Measurements from ENCODE around the gene PLCB2. TPM values are rescaled to one million over a fixed set of nuclear protein-coding genes. Genes with fewer than 3 reads are reported as not detected.

The PLCB2 gene
- total and polyA plus RNA-seq, 9 of the 15 experiments (the other 6 are each of a cell fraction or from before 2014, with no cell fraction given), result 0.37 to 12.3 (median 8.0) TPM

DNA sequence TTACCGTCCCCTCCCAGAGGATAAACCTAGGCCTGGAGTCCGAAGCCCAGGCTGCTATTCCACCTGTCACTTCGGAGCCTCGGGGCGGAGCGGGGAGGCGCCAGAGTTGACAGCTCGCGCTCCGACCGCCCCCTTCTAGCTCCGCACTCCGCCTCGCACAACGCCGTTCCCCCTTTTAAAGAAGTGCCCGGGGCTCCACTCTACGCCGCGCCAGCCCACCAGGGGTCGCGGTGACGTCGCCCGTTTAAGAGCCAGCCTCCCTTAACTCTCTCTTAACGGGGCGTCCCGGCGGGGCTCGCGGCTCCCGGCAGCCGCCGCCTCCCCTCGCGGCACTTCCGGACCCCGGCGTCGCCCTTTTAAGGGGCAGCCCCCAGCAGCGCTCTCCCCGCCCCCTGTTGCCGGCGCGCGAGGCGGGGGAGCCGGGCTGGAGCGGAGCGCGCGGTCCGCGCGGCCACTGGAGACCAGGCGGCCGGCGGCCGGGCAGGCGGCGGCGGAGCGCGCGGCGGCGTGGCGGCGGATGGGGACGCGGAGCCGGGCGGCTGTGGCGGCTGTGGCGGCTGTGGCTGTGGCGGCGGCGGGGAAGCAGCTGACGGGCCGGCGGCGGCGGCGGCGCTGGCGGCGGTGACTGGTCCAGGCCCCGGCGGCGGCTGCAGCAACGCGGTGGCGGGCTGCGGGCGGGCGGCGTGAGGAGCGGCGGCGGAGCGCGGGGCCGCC lies 15.7 kb upstream of the PLCB2 start, which contains the start of gene INAFM2 (continued):
- peak; percentile 97 for TF ChIP-seq ELF1 (tag; IDR thresholded peaks at IDR 0.05)
- no peak for TF ChIP-seq KDM5B (IDR thresholded peaks at IDR 0.05; ENCODE audit: insufficient replicate concordance, low read depth, low read length)
- no peak for TF ChIP-seq SRSF1 (IDR thresholded peaks at IDR 0.05; ENCODE audit: low read depth, low read length)
- TF ChIP-seq, protein P1, sequence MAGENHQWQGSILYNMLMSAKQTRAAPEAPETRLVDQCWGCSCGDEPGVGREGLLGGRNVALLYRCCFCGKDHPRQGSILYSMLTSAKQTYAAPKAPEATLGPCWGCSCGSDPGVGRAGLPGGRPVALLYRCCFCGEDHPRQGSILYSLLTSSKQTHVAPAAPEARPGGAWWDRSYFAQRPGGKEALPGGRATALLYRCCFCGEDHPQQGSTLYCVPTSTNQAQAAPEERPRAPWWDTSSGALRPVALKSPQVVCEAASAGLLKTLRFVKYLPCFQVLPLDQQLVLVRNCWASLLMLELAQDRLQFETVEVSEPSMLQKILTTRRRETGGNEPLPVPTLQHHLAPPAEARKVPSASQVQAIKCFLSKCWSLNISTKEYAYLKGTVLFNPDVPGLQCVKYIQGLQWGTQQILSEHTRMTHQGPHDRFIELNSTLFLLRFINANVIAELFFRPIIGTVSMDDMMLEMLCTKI (IDR thresholded peaks at IDR 0.05; ENCODE audit: partially characterized antibody), result no peak
- TF ChIP-seq RB1 (IDR thresholded peaks at IDR 0.05; ENCODE audit: low read depth), result peak; percentile 78
- TF ChIP-seq, protein P2, sequence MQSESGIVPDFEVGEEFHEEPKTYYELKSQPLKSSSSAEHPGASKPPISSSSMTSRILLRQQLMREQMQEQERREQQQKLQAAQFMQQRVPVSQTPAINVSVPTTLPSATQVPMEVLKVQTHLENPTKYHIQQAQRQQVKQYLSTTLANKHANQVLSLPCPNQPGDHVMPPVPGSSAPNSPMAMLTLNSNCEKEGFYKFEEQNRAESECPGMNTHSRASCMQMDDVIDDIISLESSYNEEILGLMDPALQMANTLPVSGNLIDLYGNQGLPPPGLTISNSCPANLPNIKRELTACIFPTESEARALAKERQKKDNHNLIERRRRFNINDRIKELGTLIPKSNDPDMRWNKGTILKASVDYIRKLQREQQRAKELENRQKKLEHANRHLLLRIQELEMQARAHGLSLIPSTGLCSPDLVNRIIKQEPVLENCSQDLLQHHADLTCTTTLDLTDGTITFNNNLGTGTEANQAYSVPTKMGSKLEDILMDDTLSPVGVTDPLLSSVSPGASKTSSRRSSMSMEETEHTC (IDR thresholded peaks at IDR 0.05), result no peak
- TF ChIP-seq KLF1 (tag; IDR thresholded peaks at IDR 0.05), result peak; percentile 57; the same call in 1 of the 2 replicates
- no peak; a peak in 1 of 4 replicates for TF ChIP-seq FOXK2 (conservative IDR thresholded peaks at IDR 0.05 in 1 of 2, IDR thresholded peaks at IDR 0.05 in 1 of 2; ENCODE audit: low read depth in 2 of 2)
- TF ChIP-seq ZNF140 (CRISPR knock-in tag; IDR thresholded peaks at IDR 0.05), result no peak
- TF ChIP-seq, protein P3, sequence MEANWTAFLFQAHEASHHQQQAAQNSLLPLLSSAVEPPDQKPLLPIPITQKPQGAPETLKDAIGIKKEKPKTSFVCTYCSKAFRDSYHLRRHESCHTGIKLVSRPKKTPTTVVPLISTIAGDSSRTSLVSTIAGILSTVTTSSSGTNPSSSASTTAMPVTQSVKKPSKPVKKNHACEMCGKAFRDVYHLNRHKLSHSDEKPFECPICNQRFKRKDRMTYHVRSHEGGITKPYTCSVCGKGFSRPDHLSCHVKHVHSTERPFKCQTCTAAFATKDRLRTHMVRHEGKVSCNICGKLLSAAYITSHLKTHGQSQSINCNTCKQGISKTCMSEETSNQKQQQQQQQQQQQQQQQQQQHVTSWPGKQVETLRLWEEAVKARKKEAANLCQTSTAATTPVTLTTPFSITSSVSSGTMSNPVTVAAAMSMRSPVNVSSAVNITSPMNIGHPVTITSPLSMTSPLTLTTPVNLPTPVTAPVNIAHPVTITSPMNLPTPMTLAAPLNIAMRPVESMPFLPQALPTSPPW (CRISPR knock-in tag; IDR thresholded peaks at IDR 0.05), result peak; percentile 91
- no peak for TF ChIP-seq ZNF76 (CRISPR knock-in tag; IDR thresholded peaks at IDR 0.05; ENCODE audit: borderline replicate concordance)
- TF ChIP-seq, protein P4, sequence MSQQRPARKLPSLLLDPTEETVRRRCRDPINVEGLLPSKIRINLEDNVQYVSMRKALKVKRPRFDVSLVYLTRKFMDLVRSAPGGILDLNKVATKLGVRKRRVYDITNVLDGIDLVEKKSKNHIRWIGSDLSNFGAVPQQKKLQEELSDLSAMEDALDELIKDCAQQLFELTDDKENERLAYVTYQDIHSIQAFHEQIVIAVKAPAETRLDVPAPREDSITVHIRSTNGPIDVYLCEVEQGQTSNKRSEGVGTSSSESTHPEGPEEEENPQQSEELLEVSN (IDR thresholded peaks at IDR 0.05; ENCODE audit: borderline replicate concordance in 1 of 2, extremely low read depth in 1 of 2, insufficient read depth in 1 of 2, insufficient read length in 1 of 2, low read depth in 1 of 2, low read length in 1 of 2, poor library complexity in 1 of 2, severe bottlenecking in 1 of 2), result peak; percentile 80 to 91
- no peak for TF ChIP-seq ZC3H8 (IDR thresholded peaks at IDR 0.05)
- peak; percentile 100 for TF ChIP-seq SNIP1 (IDR thresholded peaks at IDR 0.05; ENCODE audit: low read depth)
- no peak for TF ChIP-seq TEAD2 (tag; IDR thresholded peaks at IDR 0.05)
- no peak for TF ChIP-seq CAMTA2 (CRISPR knock-in tag; conservative IDR thresholded peaks at IDR 0.05)
- TF ChIP-seq, protein P5, sequence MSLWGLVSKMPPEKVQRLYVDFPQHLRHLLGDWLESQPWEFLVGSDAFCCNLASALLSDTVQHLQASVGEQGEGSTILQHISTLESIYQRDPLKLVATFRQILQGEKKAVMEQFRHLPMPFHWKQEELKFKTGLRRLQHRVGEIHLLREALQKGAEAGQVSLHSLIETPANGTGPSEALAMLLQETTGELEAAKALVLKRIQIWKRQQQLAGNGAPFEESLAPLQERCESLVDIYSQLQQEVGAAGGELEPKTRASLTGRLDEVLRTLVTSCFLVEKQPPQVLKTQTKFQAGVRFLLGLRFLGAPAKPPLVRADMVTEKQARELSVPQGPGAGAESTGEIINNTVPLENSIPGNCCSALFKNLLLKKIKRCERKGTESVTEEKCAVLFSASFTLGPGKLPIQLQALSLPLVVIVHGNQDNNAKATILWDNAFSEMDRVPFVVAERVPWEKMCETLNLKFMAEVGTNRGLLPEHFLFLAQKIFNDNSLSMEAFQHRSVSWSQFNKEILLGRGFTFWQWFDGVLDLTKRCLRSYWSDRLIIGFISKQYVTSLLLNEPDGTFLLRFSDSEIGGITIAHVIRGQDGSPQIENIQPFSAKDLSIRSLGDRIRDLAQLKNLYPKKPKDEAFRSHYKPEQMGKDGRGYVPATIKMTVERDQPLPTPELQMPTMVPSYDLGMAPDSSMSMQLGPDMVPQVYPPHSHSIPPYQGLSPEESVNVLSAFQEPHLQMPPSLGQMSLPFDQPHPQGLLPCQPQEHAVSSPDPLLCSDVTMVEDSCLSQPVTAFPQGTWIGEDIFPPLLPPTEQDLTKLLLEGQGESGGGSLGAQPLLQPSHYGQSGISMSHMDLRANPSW (CRISPR knock-in tag; IDR thresholded peaks at IDR 0.05), result no peak
- 0 out of 2 replicates have a peak, but pooled peaks have one; percentile 77 for TF ChIP-seq ZNF224 (CRISPR knock-in tag; IDR thresholded peaks at IDR 0.05)
- TF ChIP-seq MEF2D (tag; conservative IDR thresholded peaks at IDR 0.05; ENCODE audit: low read depth), result no peak
- TF ChIP-seq WHSC1 (IDR thresholded peaks at IDR 0.05; ENCODE audit: low read length), result no peak
